Measurements from ENCODE around the gene NELL2. TPM values are rescaled to one million over a fixed set of nuclear protein-coding genes. Genes with fewer than 3 reads are reported as not detected.
"Not testable (repeated sequence)": the region's sequence is repeated elsewhere in the genome, so short reads cannot be mapped to it uniquely, and the experiment has no call there.

The NELL2 gene
- total and polyA plus RNA-seq, 8 donors: 0.41 to 42.5 (median 28.3) TPM

- H3K9me3 ChIP-seq: peaks cover 0 to 5% of the 10 kb centered on the region in 2 donors
- H3K4me1 ChIP-seq: no peaks in the 10 kb centered on the region
- DNase-seq: no peak
- TF ChIP-seq, protein P1, sequence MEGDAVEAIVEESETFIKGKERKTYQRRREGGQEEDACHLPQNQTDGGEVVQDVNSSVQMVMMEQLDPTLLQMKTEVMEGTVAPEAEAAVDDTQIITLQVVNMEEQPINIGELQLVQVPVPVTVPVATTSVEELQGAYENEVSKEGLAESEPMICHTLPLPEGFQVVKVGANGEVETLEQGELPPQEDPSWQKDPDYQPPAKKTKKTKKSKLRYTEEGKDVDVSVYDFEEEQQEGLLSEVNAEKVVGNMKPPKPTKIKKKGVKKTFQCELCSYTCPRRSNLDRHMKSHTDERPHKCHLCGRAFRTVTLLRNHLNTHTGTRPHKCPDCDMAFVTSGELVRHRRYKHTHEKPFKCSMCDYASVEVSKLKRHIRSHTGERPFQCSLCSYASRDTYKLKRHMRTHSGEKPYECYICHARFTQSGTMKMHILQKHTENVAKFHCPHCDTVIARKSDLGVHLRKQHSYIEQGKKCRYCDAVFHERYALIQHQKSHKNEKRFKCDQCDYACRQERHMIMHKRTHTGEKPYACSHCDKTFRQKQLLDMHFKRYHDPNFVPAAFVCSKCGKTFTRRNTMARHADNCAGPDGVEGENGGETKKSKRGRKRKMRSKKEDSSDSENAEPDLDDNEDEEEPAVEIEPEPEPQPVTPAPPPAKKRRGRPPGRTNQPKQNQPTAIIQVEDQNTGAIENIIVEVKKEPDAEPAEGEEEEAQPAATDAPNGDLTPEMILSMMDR (IDR thresholded peaks at IDR 0.05): no peak
- no peaks in the 10 kb centered on the region for H3K27me3 ChIP-seq
- no peak for ATAC-seq
- intact Hi-C loops (cut with DNase I): no loop called here
- no peaks in the 10 kb centered on the region for H3K36me3 ChIP-seq
- H3K27ac ChIP-seq: no peak overlapping the region
- H3K4me3 ChIP-seq: no peak overlapping the region
Observed at GRCh38 chr12:44750468-44750867, 125.6 kb downstream of the NELL2 start.

GRCh38 chr12:44749566-44749965 lies 126.5 kb downstream of the NELL2 start:
- DNase-seq: no peak
- H3K27me3 ChIP-seq: no peaks in the 10 kb centered on the region
- no peak overlapping the region for H3K4me3 ChIP-seq
- H3K4me1 ChIP-seq: no peaks in the 10 kb centered on the region
- ATAC-seq: no peak
- H3K27ac ChIP-seq: no peak overlapping the region
- intact Hi-C loops (cut with DNase I): no loop called here
- TF ChIP-seq, protein P1 (IDR thresholded peaks at IDR 0.05): no peak
- H3K9me3 ChIP-seq: peaks cover 0 to 9% of the 10 kb centered on the region in 2 donors
- H3K36me3 ChIP-seq: no peaks in the 10 kb centered on the region

DNA sequence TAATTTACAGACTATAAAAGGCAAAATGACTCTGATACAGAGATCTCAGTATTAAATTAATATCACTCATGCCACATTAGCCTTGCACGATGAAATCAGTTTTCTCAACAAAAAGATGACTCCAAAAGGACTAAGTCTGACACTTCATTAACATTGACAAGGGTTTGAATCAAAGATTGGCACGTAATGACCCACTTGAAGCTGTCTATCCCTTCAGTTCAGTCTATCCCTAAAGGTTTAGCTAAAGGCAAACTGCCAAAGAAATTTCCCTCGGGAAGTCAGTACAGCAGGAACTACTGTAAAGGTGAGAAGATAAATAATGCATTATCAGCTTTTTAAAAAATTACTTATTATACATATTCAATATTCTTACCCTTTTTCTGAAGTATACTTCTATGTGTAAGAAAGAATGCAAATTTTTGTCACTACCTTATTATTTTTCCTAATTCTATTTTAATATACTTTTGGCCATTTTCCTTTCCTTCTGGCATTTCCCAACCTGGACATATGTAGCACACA lies 127.1 kb downstream of the NELL2 start:
- Histone ChIP-seq H3K27me3 (no peaks in the 10 kb centered on the region), H3K4me3 (no peak overlapping the region), H3K9me3 (peaks cover 0 to 9% of the 10 kb centered on the region in 2 donors), H3K4me1 (no peaks in the 10 kb centered on the region), H3K27ac (no peak overlapping the region), H3K36me3 (no peaks in the 10 kb centered on the region)
- DNase-seq (no peak), ATAC-seq (no peak)
- intact Hi-C loops (cut with DNase I): no loop called here
- TF ChIP-seq, protein P1 (IDR thresholded peaks at IDR 0.05): no peak

DNA sequence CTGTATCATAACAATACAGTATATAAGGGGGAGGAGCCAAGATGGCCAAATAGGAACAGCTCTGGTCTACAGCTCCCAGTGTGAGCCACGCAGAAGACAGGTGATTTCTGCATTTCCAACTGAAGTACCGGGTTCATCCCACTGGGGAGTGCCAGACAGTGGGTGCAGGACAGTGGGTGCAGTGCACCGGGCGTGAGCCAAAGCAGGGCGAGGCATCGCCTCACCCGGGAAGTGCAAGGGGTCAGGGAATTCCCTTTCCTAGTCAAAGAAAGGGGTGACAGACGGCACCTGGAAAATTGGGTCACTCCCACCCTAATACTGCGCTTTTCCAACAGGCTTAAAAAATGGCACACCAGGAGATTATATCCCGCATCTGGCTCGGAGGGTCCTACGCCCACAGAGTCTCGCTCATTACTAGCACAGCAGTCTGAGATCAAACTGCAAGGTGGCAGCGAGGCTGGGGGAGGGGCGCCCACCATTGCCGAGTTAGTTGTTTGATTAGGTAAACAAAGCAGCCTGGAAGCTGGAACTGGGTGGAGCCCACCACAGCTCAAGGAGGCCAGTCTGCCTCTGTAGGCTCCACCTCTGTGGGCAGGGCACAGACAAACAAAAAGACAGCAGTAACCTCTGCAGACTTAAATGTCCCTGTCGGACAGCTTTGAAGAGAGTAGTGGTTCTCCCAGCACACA lies 134.7 kb downstream of the NELL2 start:
- H3K27me3 ChIP-seq; H3K27ac ChIP-seq; H3K4me3 ChIP-seq; DNase-seq; H3K36me3 ChIP-seq; H3K4me1 ChIP-seq; ATAC-seq; intact Hi-C loops (cut with DNase I): not testable (repeated sequence)
- peaks cover 0 to 29% of the 10 kb centered on the region in 2 donors for H3K9me3 ChIP-seq

- ATAC-seq (no peak), DNase-seq (no peak)
- no peak overlapping the region for H3K4me3 ChIP-seq
- intact Hi-C loops (cut with DNase I): no loop called here
- no peak overlapping the region for H3K27ac ChIP-seq
- no peaks in the 10 kb centered on the region for H3K4me1 ChIP-seq
- no peaks in the 10 kb centered on the region for H3K36me3 ChIP-seq
- peaks cover 0 to 22% of the 10 kb centered on the region in 2 donors for H3K9me3 ChIP-seq
- TF ChIP-seq, protein P1 (IDR thresholded peaks at IDR 0.05): no peak
- no peaks in the 10 kb centered on the region for H3K27me3 ChIP-seq
Observed at GRCh38 chr12:44738051-44738450, 138.1 kb downstream of the NELL2 start.

Data from left lung (tissue), 10 donors.